Type B pancreatic cell (in vitro differentiated cells): ENCODE results near the gene CCL26. TPM values are rescaled to one million over a fixed set of nuclear protein-coding genes. Genes with fewer than 3 reads are reported as not detected.
"Not testable (repeated sequence)": the region's sequence is repeated elsewhere in the genome, so short reads cannot be mapped to it uniquely, and the experiment has no call there.

ENCODE experiments used
- DNase-seq: peaks from one replicate; pipeline ENCODE4 v3.0.0; 2021; ENCODE audit warnings: mixed read lengths; ENCODE audit not compliant: unreplicated experiment; ENCODE audit errors: extremely low spot score
- H3K27ac Mint-ChIP-seq: 2 replicates; pipeline ENCODE4 v1.8.0; 2021; ENCODE audit warnings: mild to moderate bottlenecking, mixed read lengths
- H3K27me3 Mint-ChIP-seq: 2 replicates; pipeline ENCODE4 v1.8.0; 2021; ENCODE audit warnings: mixed read lengths
- H3K36me3 Mint-ChIP-seq: 2 replicates; pipeline ENCODE4 v1.8.0; 2021; ENCODE audit warnings: mixed read lengths
- H3K4me1 Mint-ChIP-seq: one replicate; pipeline ENCODE4 v1.8.0; 2021; ENCODE audit warnings: mixed read lengths; ENCODE audit not compliant: unreplicated experiment
- H3K4me3 Mint-ChIP-seq: 2 replicates; pipeline ENCODE4 v1.8.0; 2021; ENCODE audit warnings: mild to moderate bottlenecking, mixed read lengths
- H3K9me3 Mint-ChIP-seq: 2 replicates; pipeline ENCODE4 v1.8.0; 2021; ENCODE audit warnings: mixed read lengths
- total RNA-seq: library from RNA; stranded (reverse); gene quantifications from 2 replicates; pipeline ENCODE4 v1.2.1, GENCODE V29; 2021; ENCODE audit warnings: low replicate concordance
- TF ChIP-seq, protein P1 (sequence below): fragments of 200-600 bp; sonication (generic); conservative IDR thresholded peaks from 2 replicates; pipeline ENCODE4 v1.5.0; 2021; ENCODE audit warnings: antibody characterized with exemption, mild to moderate bottlenecking

CCL26 gene
- total RNA-seq, 1 donor from 2014 or later: 2.6 TPM

DNA sequence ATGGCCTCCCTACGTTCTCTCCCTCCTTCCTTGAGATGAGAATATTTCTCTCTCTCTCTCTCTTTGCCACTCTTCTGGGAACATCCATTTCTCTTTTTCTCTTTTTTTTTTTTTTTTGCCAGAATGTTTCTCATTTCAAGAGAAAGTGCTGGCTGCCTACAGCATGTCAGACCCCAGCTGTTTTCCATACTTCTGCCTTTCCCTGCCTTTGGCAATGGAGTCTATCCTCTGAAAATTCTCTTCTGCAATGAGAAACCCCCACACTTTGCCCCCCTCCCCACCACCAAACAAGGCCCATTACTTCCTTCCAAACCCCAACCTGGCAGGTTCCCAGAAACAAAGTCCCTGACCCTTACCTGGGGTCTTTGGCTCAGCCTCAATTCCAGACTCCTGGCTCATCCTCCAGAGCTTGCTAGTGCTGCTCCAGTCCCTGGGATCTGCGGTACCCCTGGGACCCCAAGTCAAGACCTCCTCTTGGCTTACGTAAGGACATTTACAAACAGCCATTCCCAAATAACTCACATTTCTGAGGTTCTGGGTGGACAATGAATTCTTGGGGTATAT lies 17.4 kb upstream of the CCL26 start:
- no peaks in the 10 kb centered on the region for H3K9me3 Mint-ChIP-seq
- peaks cover 3% of the 10 kb centered on the region for H3K27me3 Mint-ChIP-seq
- H3K36me3 Mint-ChIP-seq: no peaks in the 10 kb centered on the region
- DNase-seq: no peak
- no peak overlapping the region for H3K27ac Mint-ChIP-seq
- TF ChIP-seq, protein P1, sequence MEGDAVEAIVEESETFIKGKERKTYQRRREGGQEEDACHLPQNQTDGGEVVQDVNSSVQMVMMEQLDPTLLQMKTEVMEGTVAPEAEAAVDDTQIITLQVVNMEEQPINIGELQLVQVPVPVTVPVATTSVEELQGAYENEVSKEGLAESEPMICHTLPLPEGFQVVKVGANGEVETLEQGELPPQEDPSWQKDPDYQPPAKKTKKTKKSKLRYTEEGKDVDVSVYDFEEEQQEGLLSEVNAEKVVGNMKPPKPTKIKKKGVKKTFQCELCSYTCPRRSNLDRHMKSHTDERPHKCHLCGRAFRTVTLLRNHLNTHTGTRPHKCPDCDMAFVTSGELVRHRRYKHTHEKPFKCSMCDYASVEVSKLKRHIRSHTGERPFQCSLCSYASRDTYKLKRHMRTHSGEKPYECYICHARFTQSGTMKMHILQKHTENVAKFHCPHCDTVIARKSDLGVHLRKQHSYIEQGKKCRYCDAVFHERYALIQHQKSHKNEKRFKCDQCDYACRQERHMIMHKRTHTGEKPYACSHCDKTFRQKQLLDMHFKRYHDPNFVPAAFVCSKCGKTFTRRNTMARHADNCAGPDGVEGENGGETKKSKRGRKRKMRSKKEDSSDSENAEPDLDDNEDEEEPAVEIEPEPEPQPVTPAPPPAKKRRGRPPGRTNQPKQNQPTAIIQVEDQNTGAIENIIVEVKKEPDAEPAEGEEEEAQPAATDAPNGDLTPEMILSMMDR: no peak
- H3K4me1 Mint-ChIP-seq: no peaks in the 10 kb centered on the region
- no peak overlapping the region for H3K4me3 Mint-ChIP-seq

DNA sequence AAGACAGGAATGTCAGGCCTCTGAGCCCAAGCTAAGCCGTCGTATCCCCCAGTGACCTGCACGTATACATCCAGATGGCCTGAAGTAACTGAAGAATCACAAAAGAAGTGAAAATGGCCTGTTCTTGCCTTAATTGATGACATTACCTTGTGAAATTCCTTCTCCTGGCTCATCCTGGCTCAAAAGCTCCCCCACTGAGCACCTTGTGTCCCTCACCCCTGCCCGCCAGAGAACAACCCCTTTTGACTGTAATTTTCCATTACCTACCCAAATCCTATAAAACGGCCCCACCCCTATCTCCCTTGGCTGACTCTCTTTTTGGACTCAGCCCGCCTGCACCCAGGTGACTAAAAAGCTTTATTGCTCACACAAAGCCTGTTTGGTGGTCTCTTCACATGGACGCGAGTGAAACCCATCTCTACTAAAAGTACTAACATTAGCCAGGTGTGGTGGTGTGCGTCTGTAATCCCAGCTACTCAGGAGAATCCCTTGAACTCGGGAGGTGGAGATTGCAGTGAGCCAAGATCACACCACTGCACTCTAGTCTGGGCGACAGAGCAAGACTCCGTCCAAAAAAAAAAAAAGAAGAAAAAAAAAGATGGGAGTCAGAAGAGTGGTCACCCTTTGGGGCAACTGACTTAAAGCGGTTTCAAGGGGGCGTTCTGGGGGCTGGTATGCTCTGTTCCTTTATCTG lies 16.3 kb upstream of the CCL26 start:
- not testable (repeated sequence) for DNase-seq, H3K27ac Mint-ChIP-seq, H3K4me1 Mint-ChIP-seq, H3K9me3 Mint-ChIP-seq, H3K27me3 Mint-ChIP-seq, H3K36me3 Mint-ChIP-seq, H3K4me3 Mint-ChIP-seq

DNA sequence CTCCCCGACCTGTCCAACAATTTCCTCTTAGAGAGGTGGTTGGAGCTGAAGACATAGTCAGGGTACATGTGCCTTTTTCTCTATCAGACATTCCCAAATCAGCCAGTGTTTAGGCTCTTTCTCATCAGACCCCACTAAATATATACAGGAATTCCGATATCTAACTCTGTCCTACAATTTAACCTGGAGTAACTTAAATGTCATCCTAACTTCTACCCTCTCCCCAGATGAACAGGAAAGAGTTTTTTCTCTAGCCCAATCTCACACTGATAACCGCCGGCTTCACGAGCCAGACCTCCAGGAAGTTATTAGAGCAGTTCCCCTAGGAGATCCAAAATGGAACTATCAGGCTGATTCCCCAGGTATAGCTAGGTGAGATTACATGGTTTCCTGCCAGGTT lies 11.0 kb upstream of the CCL26 start:
- not testable (repeated sequence) for H3K27ac Mint-ChIP-seq, H3K4me1 Mint-ChIP-seq, H3K4me3 Mint-ChIP-seq

DNA sequence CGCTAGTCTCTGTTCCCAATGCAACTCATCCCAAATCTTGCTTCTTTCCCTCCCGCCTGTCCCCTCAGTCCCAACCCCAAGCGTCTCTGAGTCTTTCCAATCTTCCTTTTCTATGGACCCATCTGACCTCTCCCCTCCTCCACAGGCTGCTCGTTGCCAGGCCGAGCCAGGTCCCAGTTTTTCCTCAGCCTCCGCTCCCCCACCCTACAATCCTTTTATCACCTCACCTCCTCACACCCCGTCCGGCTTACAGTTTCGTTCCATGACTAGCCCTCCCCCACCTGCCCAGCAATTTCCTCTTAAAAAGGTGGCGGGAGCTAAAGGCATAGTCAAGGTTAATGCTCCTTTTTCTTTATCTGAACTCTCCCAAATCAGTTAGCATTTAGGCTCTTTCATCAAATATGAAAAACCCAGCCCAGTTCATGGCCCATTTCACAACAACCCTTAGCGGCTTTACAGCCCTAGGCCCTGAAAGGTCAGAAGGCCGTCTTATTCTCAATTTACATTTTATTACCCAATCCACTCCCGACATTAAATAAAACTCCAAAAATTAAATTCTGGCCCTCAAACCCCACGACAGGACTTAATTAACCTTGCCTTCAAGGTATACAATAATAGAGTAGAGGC lies 8.7 kb upstream of the CCL26 start:
- Mint-ChIP-seq H3K27me3 (peaks cover 37% of the 10 kb centered on the region), H3K9me3 (peaks cover 10% of the 10 kb centered on the region)
- H3K36me3 Mint-ChIP-seq, DNase-seq, H3K4me1 Mint-ChIP-seq, H3K4me3 Mint-ChIP-seq, H3K27ac Mint-ChIP-seq: not testable (repeated sequence)

More for the DNA sequence above, 11.0 kb upstream of the CCL26 start:
- Mint-ChIP-seq H3K9me3 (peaks cover 10% of the 10 kb centered on the region), H3K27me3 (peaks cover 37% of the 10 kb centered on the region)
- DNase-seq, H3K36me3 Mint-ChIP-seq: not testable (repeated sequence)

DNA sequence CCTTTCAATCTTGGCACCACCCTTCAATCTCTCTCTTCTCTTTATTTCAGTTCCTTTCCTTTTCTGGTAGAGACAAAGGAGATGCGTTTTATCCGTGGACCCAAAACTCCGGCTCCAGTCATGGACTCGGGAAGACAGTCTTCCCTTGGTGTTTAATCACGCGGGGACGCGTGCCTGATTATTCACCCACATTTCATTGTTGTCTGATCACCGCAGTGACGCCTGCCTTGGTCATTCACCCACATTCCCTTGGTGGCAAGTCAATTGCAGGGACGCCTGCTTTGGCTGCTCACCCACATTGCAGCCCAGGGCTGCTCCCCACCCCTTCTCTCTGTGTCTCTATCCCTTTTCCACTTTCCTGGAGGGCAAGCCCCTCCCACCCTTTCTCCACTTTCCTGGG lies 7.5 kb upstream of the CCL26 start:
- H3K4me3 Mint-ChIP-seq, H3K4me1 Mint-ChIP-seq: not testable (repeated sequence)
- peaks cover 37% of the 10 kb centered on the region for H3K27me3 Mint-ChIP-seq

DNA sequence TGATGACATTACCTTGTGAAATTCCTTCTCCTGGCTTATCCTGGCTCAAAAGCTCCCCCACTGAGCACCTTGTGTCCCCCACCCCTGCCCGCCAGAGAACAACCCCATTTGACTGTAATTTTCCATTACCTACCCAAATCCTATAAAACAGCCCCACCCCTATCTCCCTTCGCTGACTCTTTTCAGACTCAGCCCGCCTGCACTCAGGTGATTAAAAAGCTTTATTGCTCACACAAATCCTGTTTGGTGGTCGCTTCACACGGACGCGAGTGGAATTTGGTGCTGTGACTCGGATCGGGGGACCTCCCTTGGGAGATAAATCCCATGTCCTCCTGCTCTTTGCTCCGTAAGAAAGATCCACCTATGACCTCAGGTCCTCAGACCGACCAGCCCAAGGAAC lies 7.0 kb upstream of the CCL26 start:
- not testable (repeated sequence) for H3K36me3 Mint-ChIP-seq, H3K4me3 Mint-ChIP-seq, H3K27ac Mint-ChIP-seq, DNase-seq, H3K4me1 Mint-ChIP-seq
- Mint-ChIP-seq H3K27me3 (peaks cover 37% of the 10 kb centered on the region), H3K9me3 (peaks cover 10% of the 10 kb centered on the region)

More for the DNA sequence above, 7.5 kb upstream of the CCL26 start:
- DNase-seq, H3K36me3 Mint-ChIP-seq, H3K27ac Mint-ChIP-seq: not testable (repeated sequence)
- H3K9me3 Mint-ChIP-seq: peaks cover 10% of the 10 kb centered on the region

DNA sequence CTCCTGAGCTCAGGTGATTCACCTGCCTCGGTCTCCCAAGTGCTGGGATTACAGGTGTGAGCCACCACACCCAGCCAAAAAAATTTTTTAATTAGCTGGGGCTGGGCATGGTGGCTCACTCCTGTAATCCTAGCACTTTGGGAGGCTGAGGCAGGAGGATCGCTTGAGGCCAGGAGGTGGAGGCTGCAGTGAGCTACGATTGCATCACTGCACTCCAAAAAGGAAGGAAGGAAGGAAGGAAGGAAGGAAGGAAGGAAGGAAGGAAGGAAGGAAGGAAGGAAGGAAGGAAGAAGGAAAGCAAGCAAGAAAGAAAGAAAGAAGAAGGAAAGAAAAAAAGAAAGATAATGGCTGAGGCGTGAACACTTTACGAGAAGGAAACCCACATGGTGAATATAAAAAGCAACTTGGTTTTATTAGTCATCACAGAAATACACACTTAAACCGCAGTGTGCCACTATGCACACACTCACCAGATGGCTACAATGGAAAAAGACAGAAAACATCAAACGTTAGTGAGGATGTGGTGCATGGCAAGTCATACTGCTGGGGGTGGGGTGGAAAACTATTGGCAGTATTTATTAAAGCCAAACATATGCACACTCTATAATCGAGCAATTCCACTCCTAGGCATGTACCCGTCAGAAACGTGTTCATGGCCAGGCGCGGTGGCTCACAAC lies 4.4 kb upstream of the CCL26 start:
- TF ChIP-seq, protein P1: no peak
- DNase-seq: no peak
- H3K4me3 Mint-ChIP-seq: no peak overlapping the region
- H3K9me3 Mint-ChIP-seq: no peaks in the 10 kb centered on the region
- H3K27me3 Mint-ChIP-seq: peaks cover 21% of the 10 kb centered on the region
- no peak overlapping the region for H3K27ac Mint-ChIP-seq
- H3K36me3 Mint-ChIP-seq: no peaks in the 10 kb centered on the region
- H3K4me1 Mint-ChIP-seq: peaks cover 8% of the 10 kb centered on the region

DNA sequence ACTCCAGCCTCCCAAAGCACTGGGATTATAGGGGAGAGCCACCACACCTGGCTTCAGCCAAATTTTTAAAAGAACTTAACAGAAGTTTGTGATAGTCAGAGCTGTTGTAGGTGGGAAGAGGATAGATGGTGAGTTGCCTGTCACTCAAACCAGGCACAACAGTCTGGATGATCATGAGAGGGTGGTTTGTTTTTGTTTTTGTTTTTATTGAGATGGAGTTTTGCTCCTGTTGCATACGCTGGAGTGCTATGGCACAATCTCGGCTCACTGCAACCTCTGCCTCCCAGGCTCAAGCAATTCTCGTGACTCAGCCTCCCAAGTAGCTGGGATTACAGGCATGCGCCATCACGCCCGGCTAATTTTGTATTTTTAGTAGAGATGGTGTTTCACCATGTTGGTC lies 1.9 kb upstream of the CCL26 start:
- H3K9me3 Mint-ChIP-seq, H3K4me3 Mint-ChIP-seq, H3K36me3 Mint-ChIP-seq, H3K4me1 Mint-ChIP-seq, H3K27ac Mint-ChIP-seq, DNase-seq, H3K27me3 Mint-ChIP-seq: not testable (repeated sequence)
